Endothelial cell of hepatic sinusoid (primary cell): Measurements from ENCODE around the gene PCSK2.

Source experiments
- in situ Hi-C: cut with HindIII; loops from 2 replicates; pipeline ENCODE4 v1.10.0; 2017; ENCODE audit warnings: low sequenced_read_pairs

PCSK2 gene

DNA sequence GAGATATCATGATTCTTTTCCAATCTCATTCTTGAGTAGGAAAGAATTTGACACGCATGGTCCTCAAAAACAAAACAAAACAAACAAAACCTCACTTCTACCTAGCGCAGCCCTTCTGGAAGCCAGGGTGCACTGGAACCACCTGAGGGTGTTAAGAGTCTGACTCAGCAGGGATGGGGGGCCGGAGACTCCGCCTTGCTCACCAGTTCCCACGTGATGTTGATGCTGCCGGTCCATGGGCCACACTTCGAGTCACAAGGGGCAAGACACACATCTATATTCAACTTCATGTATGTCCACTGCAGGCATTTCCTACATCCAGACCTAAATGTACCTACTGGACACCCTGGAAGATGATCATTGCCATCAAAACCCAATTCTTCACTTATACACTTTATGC, 274.0 kb downstream of the PCSK2 start:
- in situ Hi-C loops = loop anchor here (10.0 kb wide), 1 partner anchor 394 kb away; no protein-coding TSS in a partner anchor

DNA sequence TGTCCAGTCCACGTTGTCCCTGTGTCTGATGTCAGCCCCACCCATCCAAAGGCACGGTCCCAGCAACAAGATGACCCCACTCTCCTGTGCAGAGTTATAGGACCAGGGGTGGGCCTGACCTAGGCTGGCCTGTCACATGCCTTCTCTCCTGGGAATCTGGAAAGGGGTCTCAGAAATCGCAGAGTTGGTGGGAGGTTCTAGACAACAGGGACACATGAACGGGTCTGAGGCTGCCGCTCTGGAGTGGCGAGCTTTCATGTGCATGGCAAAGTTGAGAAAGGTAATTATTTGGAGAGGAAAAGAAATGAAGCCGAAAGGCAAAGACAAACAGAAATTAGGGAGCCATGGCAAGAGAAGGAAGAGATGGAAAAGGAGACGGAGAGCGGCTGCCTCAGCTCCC, 274.9 kb downstream of the PCSK2 start:
- in situ Hi-C loops = loop anchor here (10.0 kb wide), 1 partner anchor 393 kb away; no protein-coding TSS in a partner anchor

DNA sequence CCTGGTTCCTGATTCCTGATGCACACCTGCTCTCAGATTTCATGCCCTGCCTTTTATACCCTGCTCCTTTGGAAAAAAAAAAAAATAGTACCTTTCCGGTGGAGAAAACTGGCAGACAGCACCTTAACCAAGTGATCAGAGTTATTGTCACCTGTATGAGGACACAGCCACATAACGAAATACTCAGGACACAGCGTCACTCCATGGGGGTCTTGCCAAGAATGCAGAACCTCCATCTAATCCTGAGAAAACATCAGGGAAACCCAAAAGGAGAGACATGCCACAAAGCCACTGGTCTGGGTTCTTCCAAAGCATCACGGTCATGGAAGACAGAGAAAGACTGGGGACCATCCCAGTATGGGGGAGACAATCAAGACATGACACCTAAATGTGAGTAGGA, 275.3 kb downstream of the PCSK2 start:
- in situ Hi-C loops = loop anchor here (10.0 kb wide), 1 partner anchor 393 kb away; no protein-coding TSS in a partner anchor

DNA sequence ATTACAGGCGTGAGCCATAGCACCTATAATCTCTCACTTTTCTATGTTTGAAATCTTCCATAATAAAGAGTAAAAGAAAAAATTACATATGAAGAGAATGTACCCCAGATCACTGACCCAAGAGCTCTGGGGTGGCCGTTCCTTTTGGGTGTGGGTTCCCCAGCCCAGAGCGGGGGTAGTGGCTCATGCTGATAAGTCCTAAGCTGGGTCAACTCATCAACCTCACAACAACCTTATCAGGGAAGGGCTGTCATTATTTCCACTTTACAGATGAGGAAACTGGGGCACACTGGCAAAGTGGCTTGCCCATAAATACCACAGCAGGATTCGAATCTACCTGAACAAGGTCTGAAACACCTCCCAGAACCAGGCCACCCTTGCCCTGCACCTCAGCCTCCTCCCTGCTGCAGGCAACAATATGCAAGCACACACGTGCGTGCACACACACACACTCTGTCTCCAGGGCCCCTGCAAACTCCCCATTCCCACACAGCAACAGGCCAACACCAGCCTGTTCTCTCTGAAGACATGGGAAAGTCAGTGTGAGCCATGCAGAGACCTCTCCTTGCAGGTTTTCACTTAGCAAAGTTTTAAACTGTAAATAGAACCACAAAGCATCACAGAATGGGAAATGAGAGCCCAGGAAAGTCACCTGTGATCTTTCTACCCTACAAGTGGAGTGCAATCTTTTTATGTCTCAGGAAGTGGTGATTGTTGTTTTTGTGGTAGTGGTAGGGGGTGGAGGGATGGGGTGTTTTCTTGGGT, 276.6 kb downstream of the PCSK2 start:
- in situ Hi-C loops = loop anchor here (10.0 kb wide), 1 partner anchor 391 kb away; no protein-coding TSS in a partner anchor

DNA sequence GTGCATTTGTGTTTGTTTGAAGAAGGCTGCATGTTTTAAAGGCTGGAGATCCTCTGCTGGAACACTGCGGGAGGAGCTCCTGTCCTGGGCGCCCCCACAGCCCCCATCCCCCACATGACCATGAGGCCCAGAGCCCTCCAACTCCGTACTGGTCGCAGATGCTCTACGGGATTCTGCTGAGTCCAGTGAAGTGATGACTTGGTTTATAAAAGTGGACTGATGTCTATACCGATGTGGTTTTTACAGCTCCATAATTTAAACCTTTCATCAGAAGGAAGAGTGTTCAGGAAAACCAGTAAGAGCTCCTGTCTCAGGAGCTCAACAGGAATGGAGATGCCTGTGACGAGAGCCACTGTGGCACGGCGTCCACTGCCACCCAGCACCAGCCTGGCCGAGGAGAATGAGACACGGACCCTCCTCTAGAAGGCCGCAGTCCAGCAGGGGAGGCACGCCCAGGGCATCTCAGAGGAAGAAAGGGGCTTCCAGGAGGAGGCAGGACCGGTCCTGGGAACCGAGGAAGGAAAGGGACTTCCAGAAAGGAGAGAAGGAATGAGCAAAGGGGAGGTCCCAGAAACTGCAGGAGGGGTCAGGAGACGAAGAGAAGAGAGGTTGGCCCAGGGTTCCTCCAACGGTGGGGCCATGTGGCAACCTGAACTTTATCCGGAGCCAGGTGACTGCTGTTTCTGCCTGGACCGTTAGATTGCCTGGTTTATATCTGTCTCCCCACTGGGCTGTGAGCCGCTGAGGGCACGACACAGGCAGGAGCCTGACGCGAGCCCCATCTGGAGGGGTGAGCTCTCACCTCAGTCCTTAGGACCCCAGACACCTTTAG, 277.4 kb downstream of the PCSK2 start:
- in situ Hi-C loops = loop anchor here (10.0 kb wide), 1 partner anchor 391 kb away; no protein-coding TSS in a partner anchor

DNA sequence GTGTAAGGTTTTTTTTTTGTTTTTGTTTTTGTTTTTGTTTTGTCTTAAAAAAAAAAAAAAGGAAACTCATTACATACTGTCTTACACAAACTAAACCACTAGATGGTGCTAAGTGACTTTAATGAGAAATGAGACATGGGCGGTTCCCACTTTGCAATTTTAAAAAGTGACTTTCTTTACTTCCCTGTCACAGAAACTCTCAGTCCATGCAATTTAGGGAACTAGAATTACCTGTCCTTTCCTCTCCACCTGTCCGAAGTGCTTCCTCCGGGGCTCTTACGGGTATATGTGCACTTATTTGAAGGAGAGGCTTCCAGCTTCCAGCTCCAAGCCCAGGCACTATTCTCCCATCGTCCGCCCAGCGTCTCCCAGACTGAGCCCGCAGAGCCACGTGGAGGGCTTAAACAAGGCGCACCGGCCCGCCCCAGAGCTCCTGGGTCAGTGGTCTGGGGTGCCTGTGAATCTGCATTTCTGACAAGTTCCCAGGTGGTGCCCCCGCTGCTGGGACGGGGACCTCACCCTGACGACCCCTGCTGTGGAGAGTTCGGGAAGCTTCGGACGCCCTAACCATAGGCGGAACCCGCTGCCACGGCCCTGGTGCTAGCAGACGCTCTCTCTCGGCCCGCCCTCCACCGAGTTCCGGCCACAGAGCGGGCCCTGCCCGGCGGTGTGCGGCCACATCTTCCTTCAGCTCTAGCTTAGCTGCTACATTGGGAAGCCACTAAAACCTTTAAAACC, 278.2 kb downstream of the PCSK2 start:
- in situ Hi-C loops = loop anchor here (5.0 to 10.0 kb wide), 2 partner anchors 67 to 390 kb away; partner anchors contain the start of gene DSTN

DNA sequence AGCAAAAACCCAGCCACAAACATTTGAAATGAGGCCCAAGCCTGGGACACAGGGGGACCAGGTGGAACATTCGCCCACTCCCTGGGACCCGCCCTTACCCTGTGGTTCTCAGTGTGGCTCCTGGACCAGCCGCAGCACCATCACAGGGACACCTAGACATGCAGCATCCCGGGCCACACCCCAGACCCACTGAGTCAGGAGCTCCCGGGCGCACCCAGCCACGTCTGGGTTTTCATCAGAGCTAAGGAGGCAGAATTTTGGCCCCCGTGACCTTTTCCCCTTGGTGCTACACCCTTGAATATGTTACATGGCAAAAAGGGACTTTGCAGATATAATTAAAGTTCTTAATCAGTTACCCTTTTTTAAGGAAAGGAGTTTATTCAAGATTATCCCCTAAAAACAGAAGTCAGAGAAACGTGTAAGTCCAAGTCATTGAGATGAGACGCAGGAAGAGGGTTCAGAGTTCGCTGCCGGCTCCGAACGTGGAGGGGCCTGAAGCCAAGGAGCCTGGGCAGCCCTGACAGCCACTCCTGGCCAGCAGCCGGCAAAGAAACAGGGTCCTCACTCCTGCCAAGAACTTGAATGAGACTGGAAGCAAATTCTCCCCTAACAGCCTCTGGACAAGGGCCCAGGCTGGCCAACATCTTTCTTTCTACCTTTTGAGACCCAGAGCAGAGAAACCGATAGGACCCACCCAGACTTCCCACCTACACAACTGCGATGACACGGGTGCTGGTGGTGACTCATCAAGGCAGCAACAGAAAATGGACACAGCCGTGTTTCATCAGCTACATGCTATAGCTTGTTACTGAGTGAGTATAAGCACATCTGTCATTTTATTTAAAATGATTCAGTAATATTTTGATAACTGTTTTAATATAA, 279.0 kb downstream of the PCSK2 start:
- in situ Hi-C loops = loop anchor here (5.0 to 10.0 kb wide), 2 partner anchors 66 to 389 kb away; partner anchors contain the start of gene DSTN

DNA sequence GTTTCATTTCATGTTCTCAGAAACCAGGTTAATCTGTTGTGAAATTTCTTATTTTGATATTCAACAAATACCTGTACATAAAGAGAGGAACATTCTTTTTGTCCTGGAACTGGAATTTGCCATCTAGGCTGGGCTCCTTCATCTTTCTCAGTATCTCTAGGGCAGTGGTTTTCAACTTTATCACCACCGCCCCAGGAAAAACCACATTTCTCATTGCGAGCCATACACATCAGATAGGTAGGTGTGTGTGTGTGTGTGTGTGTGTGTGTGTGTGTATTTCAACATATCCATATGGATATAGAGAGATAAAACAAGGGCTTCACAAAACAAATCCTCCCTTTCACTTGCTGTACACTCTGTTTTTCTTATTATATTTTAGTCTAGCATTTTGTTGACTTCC, 280.2 kb downstream of the PCSK2 start:
- in situ Hi-C loops = loop anchor here (5.0 to 10.0 kb wide), 2 partner anchors 65 to 388 kb away; partner anchors contain the start of gene DSTN

DNA sequence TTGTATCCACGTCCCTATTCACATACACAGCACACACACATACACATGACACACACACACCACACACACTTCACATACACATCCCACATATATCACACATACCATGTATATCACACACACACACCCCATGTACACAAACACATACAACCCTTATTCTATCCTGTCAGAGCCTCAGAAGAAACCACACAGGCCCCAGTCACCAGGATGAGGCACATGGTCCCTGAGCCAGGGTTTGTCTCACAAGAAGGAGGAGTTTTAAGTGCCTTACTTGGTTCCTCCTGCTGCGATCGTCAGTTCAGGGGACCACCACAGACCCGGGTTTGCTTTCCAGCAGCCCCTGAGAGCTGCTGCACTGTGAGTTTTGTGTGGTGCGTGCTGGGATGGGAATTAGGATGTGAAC, 280.7 kb downstream of the PCSK2 start:
- in situ Hi-C loops = loop anchor here (5.0 to 10.0 kb wide), 2 partner anchors 65 to 387 kb away; partner anchors contain the start of gene DSTN

DNA sequence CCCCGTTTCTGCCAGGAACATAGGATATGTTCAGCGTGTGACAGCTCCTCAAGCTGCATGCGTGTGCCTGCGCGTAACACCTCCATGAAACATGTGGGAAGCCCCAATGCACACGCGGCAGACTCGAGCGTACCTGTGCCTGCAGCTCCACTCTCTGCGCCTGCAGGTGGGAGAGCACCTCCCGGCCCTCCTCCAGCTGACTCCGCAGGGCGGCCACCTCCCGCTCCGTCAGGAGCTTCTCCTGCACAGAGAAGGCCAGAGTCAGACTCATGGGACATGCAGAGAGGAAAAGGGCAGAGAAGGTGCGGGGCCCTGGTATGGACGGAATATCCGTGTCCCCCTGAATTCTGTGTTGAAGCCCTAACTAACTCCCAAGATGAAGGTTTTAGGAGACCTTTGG, 281.9 kb downstream of the PCSK2 start:
- in situ Hi-C loops = loop anchor here (5.0 to 10.0 kb wide), 2 partner anchors 64 to 386 kb away; partner anchors contain the start of gene DSTN

DNA sequence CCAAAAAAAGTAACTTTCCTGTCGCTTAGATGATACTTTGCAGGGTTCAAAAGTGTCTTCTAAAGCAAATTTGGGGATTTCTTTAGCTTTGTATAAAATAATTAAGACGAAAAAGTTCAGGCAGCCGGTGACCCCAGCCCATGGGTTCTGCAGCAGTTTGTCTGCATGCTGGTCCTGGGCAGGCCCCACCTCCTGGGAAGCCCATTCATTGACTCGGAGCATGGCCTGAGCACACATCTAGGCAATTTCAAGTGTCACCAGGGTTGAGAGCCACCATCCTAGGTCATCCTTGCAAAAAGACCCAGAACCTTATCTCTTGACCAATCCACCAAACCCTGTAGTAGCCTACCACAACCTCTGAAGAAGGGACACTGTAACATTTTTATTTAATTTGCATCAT, 283.7 kb downstream of the PCSK2 start:
- in situ Hi-C loops = no loop called here

DNA sequence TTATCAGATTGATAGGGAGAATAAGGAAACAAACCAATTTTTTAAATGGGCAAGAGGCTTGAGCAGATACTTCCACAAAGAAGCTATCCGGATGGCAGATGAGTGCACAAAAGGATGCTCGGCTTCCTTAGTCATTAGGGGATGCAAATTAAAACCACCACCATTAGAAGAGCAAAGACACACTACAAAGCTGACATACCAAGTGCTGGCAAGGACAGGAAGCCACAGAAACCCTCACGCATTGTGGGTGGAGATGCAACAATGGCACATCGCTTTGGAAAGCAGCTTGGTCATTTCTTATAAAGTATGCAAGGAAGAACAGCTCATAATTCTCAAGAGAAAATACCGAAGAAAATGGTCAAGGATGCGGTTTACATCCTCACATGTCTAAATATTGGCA, 284.6 kb downstream of the PCSK2 start:
- in situ Hi-C loops = no loop called here

DNA sequence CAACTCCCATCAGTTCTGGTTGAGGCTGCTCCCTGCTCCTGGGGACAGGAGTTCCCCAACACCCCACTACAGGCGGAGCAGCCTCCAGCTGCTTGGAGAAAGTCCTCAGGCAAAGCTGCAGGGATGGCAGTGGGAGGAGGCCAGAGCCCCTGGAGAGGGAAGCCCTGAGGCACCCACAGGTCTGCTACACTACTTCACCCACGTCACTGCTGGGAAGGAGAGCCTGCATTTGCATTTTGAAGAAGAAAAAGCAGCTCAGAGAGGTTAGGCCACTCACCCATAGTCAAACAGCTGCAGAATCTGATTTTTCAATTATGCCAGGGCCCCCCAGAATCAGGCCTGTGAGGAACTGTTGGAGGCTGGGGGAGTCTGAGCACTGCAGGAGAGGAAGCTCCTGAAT, 287.1 kb downstream of the PCSK2 start:
- in situ Hi-C loops = no loop called here

DNA sequence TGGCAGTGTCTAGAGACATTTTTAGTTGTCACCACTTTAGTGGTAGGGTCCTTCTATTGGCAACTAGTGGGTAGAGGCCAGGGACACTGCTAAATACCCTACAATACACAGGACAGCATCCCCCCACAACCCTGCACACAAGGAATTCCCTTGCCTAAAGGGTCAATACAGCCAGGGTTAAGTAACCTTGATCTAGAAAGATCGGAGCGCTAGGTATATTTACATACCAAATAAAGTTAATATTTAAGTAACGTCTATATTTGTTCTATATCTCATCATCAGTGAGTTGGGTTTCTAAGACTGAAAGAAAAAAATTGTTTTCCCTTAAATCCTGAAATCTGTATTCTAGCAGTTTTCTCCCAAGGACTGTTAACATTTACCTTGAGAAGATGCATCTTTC, 288.2 kb downstream of the PCSK2 start:
- in situ Hi-C loops = no loop called here

DNA sequence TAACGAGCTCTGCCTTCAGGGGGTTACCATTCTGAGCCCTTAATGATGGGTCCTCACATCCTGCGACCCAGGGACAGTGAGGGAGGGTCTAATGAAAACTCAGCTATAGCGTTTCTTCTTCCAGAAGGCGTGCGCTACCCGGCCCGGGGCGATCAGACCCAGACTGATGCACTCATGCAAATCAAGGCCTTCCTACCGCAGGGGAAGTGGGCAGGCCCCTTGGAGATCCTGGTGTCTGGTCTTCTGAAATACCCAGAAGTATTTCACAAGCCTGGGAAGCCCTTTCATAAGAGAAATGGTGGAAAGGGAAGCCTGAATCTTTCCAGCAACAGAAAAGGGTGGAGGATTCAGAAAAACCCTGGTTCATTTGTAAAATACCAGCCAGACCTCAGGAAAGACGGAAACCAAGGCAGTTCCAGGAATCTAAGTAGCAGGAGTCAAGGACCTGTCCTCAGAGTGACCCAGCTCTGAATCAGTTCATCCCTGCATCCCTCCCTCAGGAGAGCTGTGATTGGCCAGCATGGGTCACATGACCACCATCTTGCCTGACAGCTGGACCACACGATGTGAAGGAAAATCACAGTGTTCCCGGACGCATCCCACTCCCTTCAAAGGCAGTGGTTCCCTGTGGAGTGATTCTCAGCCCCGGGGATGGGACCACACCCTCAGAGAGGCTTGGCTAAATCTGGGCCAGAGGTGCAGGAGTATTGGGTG, 291.7 kb downstream of the PCSK2 start:
- in situ Hi-C loops = no loop called here

DNA sequence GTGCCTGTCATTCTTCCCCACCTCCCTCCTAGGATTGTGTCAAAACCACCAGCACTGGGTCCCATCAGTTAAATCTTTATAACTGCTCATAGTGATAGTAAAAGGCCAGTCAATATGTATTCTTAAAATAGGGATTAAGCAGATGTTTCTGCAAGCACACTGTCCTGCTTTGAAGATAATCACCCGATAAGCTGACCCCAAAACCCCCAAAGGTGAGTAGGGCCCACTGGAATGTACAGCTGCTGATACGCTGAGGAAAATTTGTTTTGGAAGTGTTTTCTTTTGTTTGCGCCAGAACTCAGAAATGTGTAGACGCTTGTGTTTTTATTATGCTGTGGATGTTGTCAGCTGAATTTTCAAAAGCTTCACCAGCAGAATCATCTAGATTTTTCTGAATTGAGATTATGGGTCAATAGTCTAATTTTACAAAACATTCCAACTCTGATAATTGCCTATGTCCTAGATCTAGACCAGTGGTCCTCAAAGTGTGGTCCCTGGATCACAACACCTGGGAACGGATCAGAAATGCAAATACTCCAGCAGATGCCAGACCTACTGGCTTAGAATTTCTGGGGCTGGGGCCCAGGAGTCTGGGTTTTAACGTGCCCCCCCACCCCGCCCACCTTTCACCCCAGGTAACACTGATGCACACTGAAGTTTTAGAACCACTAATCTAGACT, 292.9 kb downstream of the PCSK2 start:
- in situ Hi-C loops = loop anchor here (5.0 kb wide), 1 partner anchor 438 kb away; no protein-coding TSS in a partner anchor

DNA sequence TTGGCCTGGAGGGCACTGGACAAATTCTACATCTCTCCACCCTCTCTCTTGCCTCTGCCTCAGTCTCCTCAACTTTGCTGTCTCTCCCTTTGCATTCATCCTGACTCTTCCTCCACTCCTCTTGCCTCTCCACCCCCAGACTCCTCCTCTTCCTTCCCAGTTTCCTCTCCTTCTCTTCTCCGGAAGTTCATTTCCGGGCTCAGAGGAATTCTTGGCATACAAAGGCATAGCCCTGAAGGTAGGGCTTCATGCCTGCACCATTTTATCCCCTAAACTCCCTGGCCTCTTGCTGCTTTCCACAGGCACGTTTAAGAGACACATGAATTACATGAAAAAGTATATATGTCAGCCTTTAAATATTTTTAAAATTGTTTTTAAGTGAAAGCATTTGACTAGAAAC, 293.7 kb downstream of the PCSK2 start:
- in situ Hi-C loops = loop anchor here (5.0 kb wide), 1 partner anchor 437 kb away; no protein-coding TSS in a partner anchor

DNA sequence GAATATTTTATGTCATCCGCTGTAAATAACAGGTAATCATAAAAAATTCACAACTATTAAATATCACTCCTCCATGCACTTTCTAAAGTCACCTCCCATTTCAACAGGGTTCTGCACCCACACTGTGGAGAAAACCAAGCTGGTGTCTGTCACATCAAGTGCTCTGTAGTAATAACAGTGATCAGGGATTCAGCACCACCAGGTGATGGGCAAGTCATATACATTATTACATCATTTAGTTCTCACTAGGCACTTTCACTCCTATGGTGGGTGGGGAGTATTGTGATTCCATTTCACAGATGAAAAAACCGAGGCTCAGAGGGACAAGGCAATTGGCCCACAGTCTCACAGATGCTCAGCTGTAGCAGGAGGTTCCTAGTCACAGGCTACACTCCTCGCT, 295.7 kb downstream of the PCSK2 start:
- in situ Hi-C loops = loop anchor here (5.0 kb wide), 1 partner anchor 435 kb away; no protein-coding TSS in a partner anchor
